Measurements from ENCODE around the gene IKZF3. TPM values are rescaled to one million over a fixed set of nuclear protein-coding genes. Genes with fewer than 3 reads are reported as not detected.

The IKZF3 gene
- total RNA-seq, 1 experiment from 2014 or later, result 0.81 TPM

DNA sequence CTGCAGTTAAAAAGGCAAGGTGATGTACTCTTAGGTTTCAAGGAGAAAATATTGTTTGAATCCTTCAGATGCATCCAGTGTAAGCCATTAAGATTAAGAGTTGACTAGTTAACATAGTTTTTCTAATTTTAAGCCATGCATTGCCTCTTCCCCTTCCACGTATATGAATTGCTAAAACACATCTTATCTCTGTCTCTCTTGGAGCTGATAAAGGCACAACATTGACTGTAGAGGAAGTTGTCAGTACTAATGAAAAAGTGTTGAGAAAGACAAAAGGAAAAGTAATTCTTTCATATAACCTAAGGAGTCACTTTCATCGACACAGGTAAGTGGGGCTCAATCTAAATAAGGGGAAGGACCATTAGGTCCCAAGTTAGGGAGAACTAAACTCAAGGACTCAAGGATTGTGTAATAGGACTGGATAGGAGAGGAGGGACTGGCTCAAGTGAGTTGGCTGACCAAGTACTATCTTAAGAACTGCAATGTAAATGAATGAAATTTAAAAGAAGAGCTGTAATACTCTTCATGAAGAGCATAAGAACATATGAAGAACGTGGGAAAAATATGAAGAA, 70.7 kb downstream of the IKZF3 start:
- ChIA-PET CTCF (no interaction called here), POLR2A (no interaction called here)
- H3K4me3 Mint-ChIP-seq, result no peak overlapping the region
- DNase-seq (ENCODE audit: low spot score) (no peak), ATAC-seq (no peak)
- peaks cover 20% of the 10 kb centered on the region for H3K4me1 Mint-ChIP-seq
- TF ChIP-seq EMX1 (CRISPR knock-in tag; IDR thresholded peaks at IDR 0.05) (no peak), FOXJ3 (CRISPR knock-in tag; IDR thresholded peaks at IDR 0.05; ENCODE audit: borderline replicate concordance) (no peak), ZBTB21 (CRISPR knock-in tag; IDR thresholded peaks at IDR 0.05; ENCODE audit: borderline replicate concordance) (no peak), ZNF138 (CRISPR knock-in tag; conservative IDR thresholded peaks at IDR 0.05) (no peak), KAT7 (CRISPR knock-in tag; IDR thresholded peaks at IDR 0.05; ENCODE audit: borderline replicate concordance) (no peak), SOX15 (CRISPR knock-in tag; IDR thresholded peaks at IDR 0.05) (no peak), FOXP1 (CRISPR knock-in tag; IDR thresholded peaks at IDR 0.05; ENCODE audit: borderline replicate concordance) (no peak), ZNF671 (CRISPR knock-in tag; IDR thresholded peaks at IDR 0.05) (no peak), NFYB (CRISPR knock-in tag; conservative IDR thresholded peaks at IDR 0.05; ENCODE audit: low read depth) (no peak)
- TF ChIP-seq, protein P1, sequence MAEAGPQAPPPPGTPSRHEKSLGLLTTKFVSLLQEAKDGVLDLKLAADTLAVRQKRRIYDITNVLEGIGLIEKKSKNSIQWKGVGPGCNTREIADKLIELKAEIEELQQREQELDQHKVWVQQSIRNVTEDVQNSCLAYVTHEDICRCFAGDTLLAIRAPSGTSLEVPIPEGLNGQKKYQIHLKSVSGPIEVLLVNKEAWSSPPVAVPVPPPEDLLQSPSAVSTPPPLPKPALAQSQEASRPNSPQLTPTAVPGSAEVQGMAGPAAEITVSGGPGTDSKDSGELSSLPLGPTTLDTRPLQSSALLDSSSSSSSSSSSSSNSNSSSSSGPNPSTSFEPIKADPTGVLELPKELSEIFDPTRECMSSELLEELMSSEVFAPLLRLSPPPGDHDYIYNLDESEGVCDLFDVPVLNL (CRISPR knock-in tag; IDR thresholded peaks at IDR 0.05; ENCODE audit: borderline replicate concordance, low read depth), result no peak
- TF ChIP-seq, protein P2, sequence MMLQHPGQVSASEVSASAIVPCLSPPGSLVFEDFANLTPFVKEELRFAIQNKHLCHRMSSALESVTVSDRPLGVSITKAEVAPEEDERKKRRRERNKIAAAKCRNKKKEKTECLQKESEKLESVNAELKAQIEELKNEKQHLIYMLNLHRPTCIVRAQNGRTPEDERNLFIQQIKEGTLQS (CRISPR knock-in tag; conservative IDR thresholded peaks at IDR 0.05), result no peak
- TF ChIP-seq, protein P3, sequence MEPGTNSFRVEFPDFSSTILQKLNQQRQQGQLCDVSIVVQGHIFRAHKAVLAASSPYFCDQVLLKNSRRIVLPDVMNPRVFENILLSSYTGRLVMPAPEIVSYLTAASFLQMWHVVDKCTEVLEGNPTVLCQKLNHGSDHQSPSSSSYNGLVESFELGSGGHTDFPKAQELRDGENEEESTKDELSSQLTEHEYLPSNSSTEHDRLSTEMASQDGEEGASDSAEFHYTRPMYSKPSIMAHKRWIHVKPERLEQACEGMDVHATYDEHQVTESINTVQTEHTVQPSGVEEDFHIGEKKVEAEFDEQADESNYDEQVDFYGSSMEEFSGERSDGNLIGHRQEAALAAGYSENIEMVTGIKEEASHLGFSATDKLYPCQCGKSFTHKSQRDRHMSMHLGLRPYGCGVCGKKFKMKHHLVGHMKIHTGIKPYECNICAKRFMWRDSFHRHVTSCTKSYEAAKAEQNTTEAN (CRISPR knock-in tag; IDR thresholded peaks at IDR 0.05), result no peak
- H3K27me3 Mint-ChIP-seq (ENCODE audit: low read depth), result no peaks in the 10 kb centered on the region
- H3K27ac Mint-ChIP-seq, result no peak overlapping the region
- H3K36me3 Mint-ChIP-seq, result no peaks in the 10 kb centered on the region
- no peaks in the 10 kb centered on the region for H3K9me3 Mint-ChIP-seq

DNA sequence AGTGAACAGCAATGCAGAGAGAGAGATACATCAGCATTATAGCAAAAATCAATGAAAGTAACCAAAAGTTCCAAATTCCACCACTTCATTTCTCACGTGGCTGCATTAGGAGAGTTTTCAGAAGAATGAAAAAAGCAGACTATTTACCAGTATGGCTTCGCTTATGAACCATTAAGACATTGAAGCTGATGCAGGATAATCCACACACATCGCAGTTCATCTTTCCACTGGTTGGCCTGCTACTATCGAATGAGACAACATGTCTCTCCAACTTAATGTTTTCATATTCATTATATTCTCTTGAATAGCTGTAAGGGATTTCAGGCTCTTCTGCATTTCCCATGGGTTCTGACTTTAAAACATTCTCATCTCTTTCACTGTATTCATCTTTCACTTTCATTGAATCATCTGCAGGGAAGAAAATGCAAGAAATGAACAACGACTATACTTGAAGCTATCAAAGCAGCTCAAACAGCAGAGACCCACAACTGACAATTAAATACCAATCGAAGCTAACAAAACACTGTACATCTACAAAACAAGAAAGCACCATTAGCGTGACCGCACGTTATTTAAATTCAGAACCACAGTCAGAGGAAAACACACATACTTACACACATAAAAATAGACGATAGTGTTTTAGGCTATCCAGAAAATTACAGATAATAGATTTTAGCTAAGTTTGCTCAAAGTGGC, 71.4 kb downstream of the IKZF3 start:
- TF ChIP-seq, protein P4, sequence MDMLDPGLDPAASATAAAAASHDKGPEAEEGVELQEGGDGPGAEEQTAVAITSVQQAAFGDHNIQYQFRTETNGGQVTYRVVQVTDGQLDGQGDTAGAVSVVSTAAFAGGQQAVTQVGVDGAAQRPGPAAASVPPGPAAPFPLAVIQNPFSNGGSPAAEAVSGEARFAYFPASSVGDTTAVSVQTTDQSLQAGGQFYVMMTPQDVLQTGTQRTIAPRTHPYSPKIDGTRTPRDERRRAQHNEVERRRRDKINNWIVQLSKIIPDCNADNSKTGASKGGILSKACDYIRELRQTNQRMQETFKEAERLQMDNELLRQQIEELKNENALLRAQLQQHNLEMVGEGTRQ (CRISPR knock-in tag; IDR thresholded peaks at IDR 0.05), result no peak
- TF ChIP-seq ZNF423 (CRISPR knock-in tag; IDR thresholded peaks at IDR 0.05) (no peak), ELF4 (CRISPR knock-in tag; IDR thresholded peaks at IDR 0.05; ENCODE audit: low read depth) (no peak), OVOL2 (CRISPR knock-in tag; IDR thresholded peaks at IDR 0.05; ENCODE audit: borderline replicate concordance) (no peak), NFATC4 (CRISPR knock-in tag; IDR thresholded peaks at IDR 0.05) (no peak), ETV6 (CRISPR knock-in tag; IDR thresholded peaks at IDR 0.05) (no peak), NFE2L1 (CRISPR knock-in tag; IDR thresholded peaks at IDR 0.05) (no peak), CREB1 (CRISPR knock-in tag; IDR thresholded peaks at IDR 0.05) (no peak), ZNF219 (CRISPR knock-in tag; IDR thresholded peaks at IDR 0.05; ENCODE audit: borderline replicate concordance) (no peak)
- TF ChIP-seq, protein P5, sequence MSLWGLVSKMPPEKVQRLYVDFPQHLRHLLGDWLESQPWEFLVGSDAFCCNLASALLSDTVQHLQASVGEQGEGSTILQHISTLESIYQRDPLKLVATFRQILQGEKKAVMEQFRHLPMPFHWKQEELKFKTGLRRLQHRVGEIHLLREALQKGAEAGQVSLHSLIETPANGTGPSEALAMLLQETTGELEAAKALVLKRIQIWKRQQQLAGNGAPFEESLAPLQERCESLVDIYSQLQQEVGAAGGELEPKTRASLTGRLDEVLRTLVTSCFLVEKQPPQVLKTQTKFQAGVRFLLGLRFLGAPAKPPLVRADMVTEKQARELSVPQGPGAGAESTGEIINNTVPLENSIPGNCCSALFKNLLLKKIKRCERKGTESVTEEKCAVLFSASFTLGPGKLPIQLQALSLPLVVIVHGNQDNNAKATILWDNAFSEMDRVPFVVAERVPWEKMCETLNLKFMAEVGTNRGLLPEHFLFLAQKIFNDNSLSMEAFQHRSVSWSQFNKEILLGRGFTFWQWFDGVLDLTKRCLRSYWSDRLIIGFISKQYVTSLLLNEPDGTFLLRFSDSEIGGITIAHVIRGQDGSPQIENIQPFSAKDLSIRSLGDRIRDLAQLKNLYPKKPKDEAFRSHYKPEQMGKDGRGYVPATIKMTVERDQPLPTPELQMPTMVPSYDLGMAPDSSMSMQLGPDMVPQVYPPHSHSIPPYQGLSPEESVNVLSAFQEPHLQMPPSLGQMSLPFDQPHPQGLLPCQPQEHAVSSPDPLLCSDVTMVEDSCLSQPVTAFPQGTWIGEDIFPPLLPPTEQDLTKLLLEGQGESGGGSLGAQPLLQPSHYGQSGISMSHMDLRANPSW (CRISPR knock-in tag; conservative IDR thresholded peaks at IDR 0.05; ENCODE audit: low read depth), result no peak
- TF ChIP-seq, protein P6, sequence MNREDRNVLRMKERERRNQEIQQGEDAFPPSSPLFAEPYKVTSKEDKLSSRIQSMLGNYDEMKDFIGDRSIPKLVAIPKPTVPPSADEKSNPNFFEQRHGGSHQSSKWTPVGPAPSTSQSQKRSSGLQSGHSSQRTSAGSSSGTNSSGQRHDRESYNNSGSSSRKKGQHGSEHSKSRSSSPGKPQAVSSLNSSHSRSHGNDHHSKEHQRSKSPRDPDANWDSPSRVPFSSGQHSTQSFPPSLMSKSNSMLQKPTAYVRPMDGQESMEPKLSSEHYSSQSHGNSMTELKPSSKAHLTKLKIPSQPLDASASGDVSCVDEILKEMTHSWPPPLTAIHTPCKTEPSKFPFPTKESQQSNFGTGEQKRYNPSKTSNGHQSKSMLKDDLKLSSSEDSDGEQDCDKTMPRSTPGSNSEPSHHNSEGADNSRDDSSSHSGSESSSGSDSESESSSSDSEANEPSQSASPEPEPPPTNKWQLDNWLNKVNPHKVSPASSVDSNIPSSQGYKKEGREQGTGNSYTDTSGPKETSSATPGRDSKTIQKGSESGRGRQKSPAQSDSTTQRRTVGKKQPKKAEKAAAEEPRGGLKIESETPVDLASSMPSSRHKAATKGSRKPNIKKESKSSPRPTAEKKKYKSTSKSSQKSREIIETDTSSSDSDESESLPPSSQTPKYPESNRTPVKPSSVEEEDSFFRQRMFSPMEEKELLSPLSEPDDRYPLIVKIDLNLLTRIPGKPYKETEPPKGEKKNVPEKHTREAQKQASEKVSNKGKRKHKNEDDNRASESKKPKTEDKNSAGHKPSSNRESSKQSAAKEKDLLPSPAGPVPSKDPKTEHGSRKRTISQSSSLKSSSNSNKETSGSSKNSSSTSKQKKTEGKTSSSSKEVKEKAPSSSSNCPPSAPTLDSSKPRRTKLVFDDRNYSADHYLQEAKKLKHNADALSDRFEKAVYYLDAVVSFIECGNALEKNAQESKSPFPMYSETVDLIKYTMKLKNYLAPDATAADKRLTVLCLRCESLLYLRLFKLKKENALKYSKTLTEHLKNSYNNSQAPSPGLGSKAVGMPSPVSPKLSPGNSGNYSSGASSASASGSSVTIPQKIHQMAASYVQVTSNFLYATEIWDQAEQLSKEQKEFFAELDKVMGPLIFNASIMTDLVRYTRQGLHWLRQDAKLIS (CRISPR knock-in tag; IDR thresholded peaks at IDR 0.05; ENCODE audit: borderline replicate concordance), result no peak
- DNase-seq (ENCODE audit: low spot score) (no peak), ATAC-seq (no peak)
- H3K27me3 Mint-ChIP-seq (ENCODE audit: low read depth), result no peaks in the 10 kb centered on the region
- ChIA-PET POLR2A (no interaction called here), CTCF (interaction anchor here (1.3 kb wide), 1 partner anchor 62 kb away, joined by 6 read pairs; the partner anchor contains the start of gene MIEN1)
- no peak overlapping the region for H3K27ac Mint-ChIP-seq
- H3K4me1 Mint-ChIP-seq, result peaks cover 12% of the 10 kb centered on the region
- H3K4me3 Mint-ChIP-seq, result no peak overlapping the region
- H3K36me3 Mint-ChIP-seq, result no peaks in the 10 kb centered on the region
- H3K9me3 Mint-ChIP-seq, result no peaks in the 10 kb centered on the region
